D721Med (cell line): ENCODE measurements around the gene SKIC8.

Experiments
- DNase-seq: peaks from one replicate; pipeline ENCODE4 v3.0.0; 2011; ENCODE audit warnings: low spot score; ENCODE audit not compliant: insufficient read length
- FAIRE-seq: peaks from 2 replicates; lab custom pipeline; 2011; peaks lifted over from hg19 to GRCh38; lab: Jason Lieb, UNC
- CTCF ChIP-seq: IDR thresholded peaks from 2 replicates; pipeline ENCODE4 v1.5.1; 2012; ENCODE audit warnings: mild to moderate bottlenecking, control low read depth; ENCODE audit not compliant: insufficient read depth; ENCODE audit errors: missing control alignments

Gene SKIC8

GRCh38 chr15:78237146-78237545 is 62.3 kb downstream of the SKIC8 start:
- FAIRE-seq (no peak), DNase-seq (no peak)
- no peak for TF ChIP-seq CTCF

GRCh38 chr15:78236491-78236890 is 62.9 kb downstream of the SKIC8 start:
- DNase-seq (no peak), FAIRE-seq (no peak)
- TF ChIP-seq CTCF = no peak

GRCh38 chr15:78234515-78235040 is 64.8 kb downstream of the SKIC8 start, which contains the start of gene ACSBG1:
Gene ACSBG1 (minus strand): TSS chr15:78234565. CDS start chr15:78234501, 64 bp downstream.
- TF ChIP-seq CTCF = no peak
- FAIRE-seq = no peak
- DNase-seq = no peak

GRCh38 chr15:78233496-78233895 is 65.9 kb downstream of the SKIC8 start:
- FAIRE-seq = no peak
- no peak for DNase-seq
- no peak for TF ChIP-seq CTCF
